HL-60/S4 (cell line): Measurements from ENCODE around the gene TMPRSS4.

Source experiments
- in situ Hi-C: fragments of 300-500 bp; cut with MboI; formaldehyde crosslinking; loops from 2 replicates; pipeline ENCODE4 v1.14.3; 2022; ENCODE audit warnings: low sequenced_read_pairs

Gene TMPRSS4

GRCh38 chr11:118074785-118075184 lies 2.1 kb upstream of the TMPRSS4 start:
- in situ Hi-C loops, result no loop called here

GRCh38 chr11:118078911-118079411 lies 2.1 kb downstream of the TMPRSS4 start:
- in situ Hi-C loops, result no loop called here

- in situ Hi-C loops, result no loop called here
Measured at GRCh38 chr11:118079491-118079890, 2.6 kb downstream of the TMPRSS4 start.

- in situ Hi-C loops, result no loop called here
Measured at GRCh38 chr11:118080296-118080695, 3.4 kb downstream of the TMPRSS4 start.

- in situ Hi-C loops, result no loop called here
Measured at GRCh38 chr11:118081241-118081958, 4.5 kb downstream of the TMPRSS4 start.

- in situ Hi-C loops, result no loop called here
Measured at GRCh38 chr11:118082880-118083552, 6.1 kb downstream of the TMPRSS4 start.

- in situ Hi-C loops, result no loop called here
Measured at GRCh38 chr11:118084247-118084646, 7.4 kb downstream of the TMPRSS4 start.

GRCh38 chr11:118084656-118085055 lies 7.8 kb downstream of the TMPRSS4 start:
- in situ Hi-C loops, result no loop called here

- in situ Hi-C loops, result no loop called here
Measured at GRCh38 chr11:118086913-118087768, 10.3 kb downstream of the TMPRSS4 start, which contains the start of gene SMIM35. Gene SMIM35 (minus strand): TSS chr11:118086963. CDS start chr11:118086757, 206 bp downstream.

- in situ Hi-C loops, result no loop called here
Measured at GRCh38 chr11:118087931-118088330, 11.1 kb downstream of the TMPRSS4 start.

- in situ Hi-C loops, result no loop called here
Measured at GRCh38 chr11:118088531-118088930, 11.7 kb downstream of the TMPRSS4 start.

GRCh38 chr11:118090545-118091162 lies 13.8 kb downstream of the TMPRSS4 start:
- in situ Hi-C loops, result no loop called here

GRCh38 chr11:118091690-118092089 lies 14.8 kb downstream of the TMPRSS4 start:
- in situ Hi-C loops, result no loop called here

GRCh38 chr11:118092907-118093571 lies 16.2 kb downstream of the TMPRSS4 start:
- in situ Hi-C loops, result no loop called here

GRCh38 chr11:118095493-118095892 lies 18.6 kb downstream of the TMPRSS4 start:
- in situ Hi-C loops, result no loop called here

- in situ Hi-C loops, result no loop called here
Measured at GRCh38 chr11:118095967-118096367, 19.1 kb downstream of the TMPRSS4 start.

GRCh38 chr11:118098996-118099837 lies 22.3 kb downstream of the TMPRSS4 start:
- in situ Hi-C loops, result no loop called here

- in situ Hi-C loops, result no loop called here
Measured at GRCh38 chr11:118099838-118100556, 23.1 kb downstream of the TMPRSS4 start.
